ENCODE results near the gene EYS. TPM values are rescaled to one million over a fixed set of nuclear protein-coding genes. Genes with fewer than 3 reads are reported as not detected.

The EYS gene
- total and polyA plus RNA-seq, 9 of the 15 experiments (the other 6 are each of a cell fraction or from before 2014, with no cell fraction given), result 0.03 to 0.36 (median 0.10) TPM; not detected in 2

- TF ChIP-seq REST (IDR thresholded peaks at IDR 0.05; ENCODE audit: borderline replicate concordance), result no peak
- no peak for TF ChIP-seq REST (CRISPR knock-in tag; IDR thresholded peaks at IDR 0.05; ENCODE audit: low read depth)
- TF ChIP-seq ZZZ3 (IDR thresholded peaks at IDR 0.05), result no peak
- TF ChIP-seq PRPF4 (IDR thresholded peaks at IDR 0.05; ENCODE audit: insufficient read depth, low read depth, low read length, poor library complexity, severe bottlenecking), result no peak
- TF ChIP-seq MED1 (CRISPR knock-in tag; IDR thresholded peaks at IDR 0.05; ENCODE audit: borderline replicate concordance), result no peak
- TF ChIP-seq SRSF3 (IDR thresholded peaks at IDR 0.05; ENCODE audit: insufficient read depth, low read length), result no peak
- TF ChIP-seq SIN3B (IDR thresholded peaks at IDR 0.05; ENCODE audit: low read depth), result no peak
- no peak for TF ChIP-seq FIP1L1 (IDR thresholded peaks at IDR 0.05; ENCODE audit: low read depth, low read length, poor library complexity, severe bottlenecking)
Observed at GRCh38 chr6:63804381-63804956, 1902.6 kb downstream of the EYS start (continued).
